GM19455 (cell line): ENCODE data around the gene ME3.

Experiments
- ATAC-seq: cut with Tn5 transposase; IDR thresholded peaks from one replicate; pipeline ENCODE4 v1.9.1; 2021; ENCODE audit not compliant: unreplicated experiment

ME3 gene

GRCh38 chr11:86497310-86497709, 175.1 kb downstream of the ME3 start:
- ATAC-seq: no peak

GRCh38 chr11:86495351-86495750, 177.1 kb downstream of the ME3 start:
- ATAC-seq: no peak

GRCh38 chr11:86492370-86493010, 179.9 kb downstream of the ME3 start:
- no peak for ATAC-seq

GRCh38 chr11:86491027-86491426, 181.4 kb downstream of the ME3 start:
- no peak for ATAC-seq

DNA sequence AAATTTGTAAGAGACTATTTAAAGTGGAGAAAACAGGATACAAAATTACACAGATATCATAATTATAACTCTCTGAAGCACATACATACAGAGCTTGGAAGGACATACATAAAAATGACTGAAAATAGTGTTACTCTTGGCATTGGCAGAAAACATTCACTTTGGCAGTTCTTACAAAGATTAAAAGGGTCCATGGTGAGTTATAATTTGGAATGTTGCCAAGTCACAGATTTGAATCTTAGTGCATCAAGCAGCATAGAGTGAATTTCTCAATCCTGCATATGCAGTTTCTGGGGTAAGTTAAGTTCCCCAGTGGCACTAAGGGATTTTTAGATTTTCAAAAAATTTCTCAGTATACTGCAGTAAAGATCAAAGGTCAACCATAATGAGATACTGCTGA, 181.8 kb downstream of the ME3 start:
- no peak for ATAC-seq

DNA sequence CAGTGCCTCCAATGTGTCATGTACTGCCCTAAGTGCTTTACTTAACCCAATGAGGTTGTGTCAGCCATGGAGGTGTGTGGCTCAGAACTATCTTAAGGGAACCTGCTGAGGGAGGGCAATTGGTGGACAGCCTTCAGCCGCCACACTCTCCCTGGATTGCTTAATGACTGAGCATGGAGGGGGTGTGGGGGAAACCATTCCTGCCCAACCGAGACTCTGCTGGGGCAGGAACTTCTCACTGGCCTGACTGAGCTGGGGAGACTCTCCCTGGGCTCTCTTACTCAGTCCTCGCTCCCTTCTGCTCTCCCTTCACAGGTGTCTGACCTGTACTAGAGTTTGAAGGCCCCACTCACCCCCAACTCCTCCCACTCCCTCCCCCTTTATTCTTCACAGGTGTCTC, 183.0 kb downstream of the ME3 start:
- ATAC-seq: no peak

DNA sequence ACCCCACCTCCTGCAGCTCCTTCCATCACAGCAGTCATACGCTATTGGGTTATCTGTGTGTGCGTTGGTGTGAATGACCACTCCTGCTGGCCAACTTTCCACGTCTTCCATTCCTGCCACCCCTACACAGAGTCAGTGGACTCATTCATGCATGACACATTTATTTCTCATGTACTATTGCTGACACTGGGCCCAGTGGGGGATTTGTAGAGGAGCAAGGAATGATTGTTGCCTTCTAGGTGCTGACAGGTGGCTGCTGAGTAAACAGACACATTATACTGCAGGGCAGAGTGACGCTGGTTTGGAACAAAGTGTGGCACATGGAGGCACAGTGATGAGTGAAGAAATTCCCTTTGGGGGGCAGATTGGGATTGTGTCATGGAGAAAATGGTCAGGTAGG, 183.9 kb downstream of the ME3 start:
- no peak for ATAC-seq

GRCh38 chr11:86487671-86488070, 184.7 kb downstream of the ME3 start:
- ATAC-seq: no peak

DNA sequence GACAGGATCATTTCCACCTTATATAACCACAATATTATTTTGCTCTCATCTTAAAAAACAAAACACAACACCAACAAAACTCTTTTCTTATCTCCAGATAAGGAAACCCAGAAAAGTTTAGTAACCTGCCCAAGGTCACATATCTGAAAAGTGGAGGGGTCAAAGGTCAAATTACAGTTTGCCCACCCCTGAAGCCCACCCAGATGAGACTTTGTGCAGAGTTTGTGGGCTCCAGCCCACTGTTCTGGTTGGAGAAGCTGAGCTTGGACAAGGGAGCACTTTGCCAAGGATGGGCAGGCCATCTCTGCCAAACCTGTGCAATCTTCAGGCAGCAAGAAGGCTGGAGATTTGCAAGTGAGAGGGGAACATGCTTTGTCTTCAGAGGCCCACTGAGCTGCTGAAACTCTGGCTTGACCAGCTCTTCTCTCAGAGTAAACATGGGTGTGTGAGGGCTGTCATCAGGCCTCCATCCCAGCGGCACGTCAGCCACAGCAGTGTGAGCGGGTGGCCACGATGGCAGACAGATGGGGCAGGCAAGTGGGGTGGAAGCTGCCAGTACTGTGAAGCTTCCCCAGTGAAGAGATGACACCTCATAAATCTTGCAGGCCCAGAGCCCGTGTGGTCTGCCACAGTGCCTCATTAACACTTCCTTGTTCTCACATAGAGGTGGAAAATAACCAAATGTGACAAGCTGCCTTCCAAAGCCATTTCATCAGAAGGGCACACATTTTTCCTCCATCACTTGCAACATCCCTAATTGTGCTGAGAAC, 186.0 kb downstream of the ME3 start:
- ATAC-seq: no peak

GRCh38 chr11:86484795-86485166, 187.6 kb downstream of the ME3 start:
- no peak for ATAC-seq

DNA sequence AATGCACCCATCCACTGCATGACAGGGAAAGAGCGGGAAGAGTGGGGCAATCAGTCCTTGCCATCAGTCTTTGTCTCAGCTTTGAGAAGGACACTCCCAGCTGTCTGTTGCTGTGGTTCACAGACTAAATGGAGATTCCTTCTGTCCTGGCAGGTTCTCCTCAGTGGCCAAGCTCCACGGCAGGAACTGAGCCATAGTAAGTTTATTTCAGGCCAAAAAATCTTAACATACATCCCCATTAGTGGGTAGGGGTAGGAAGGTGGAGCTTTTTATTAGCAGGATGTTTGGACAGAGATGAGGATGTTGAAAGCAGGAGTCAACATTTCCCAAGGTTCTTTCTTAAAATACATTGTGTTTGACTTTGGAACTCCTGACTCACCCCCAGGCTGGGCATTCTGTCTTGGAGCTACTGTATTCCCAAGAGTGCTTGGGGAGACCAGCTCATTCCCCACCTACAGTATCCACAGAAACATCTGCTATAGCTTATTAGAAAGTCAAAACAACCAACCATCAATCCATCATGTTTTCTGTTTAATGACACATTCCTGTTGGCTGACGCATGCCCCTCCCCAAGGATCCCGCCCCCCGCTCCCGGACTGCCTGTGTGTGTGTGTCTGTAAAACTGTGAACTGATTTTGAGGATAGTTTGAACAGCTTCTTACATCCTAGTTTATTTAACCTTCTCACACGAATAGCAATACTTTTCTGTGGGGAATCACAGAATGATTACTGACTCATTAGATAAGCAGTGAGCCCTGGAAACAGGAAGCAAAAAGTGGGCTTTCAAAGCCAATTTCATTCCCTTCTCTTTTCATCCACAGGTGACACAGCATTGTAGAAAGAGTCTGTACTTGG, 188.2 kb downstream of the ME3 start:
- no peak for ATAC-seq

GRCh38 chr11:86483610-86483939, 188.8 kb downstream of the ME3 start:
- no peak for ATAC-seq

GRCh38 chr11:86482692-86483091, 189.7 kb downstream of the ME3 start:
- no peak for ATAC-seq

GRCh38 chr11:86481399-86481798, 191.0 kb downstream of the ME3 start:
- no peak for ATAC-seq

DNA sequence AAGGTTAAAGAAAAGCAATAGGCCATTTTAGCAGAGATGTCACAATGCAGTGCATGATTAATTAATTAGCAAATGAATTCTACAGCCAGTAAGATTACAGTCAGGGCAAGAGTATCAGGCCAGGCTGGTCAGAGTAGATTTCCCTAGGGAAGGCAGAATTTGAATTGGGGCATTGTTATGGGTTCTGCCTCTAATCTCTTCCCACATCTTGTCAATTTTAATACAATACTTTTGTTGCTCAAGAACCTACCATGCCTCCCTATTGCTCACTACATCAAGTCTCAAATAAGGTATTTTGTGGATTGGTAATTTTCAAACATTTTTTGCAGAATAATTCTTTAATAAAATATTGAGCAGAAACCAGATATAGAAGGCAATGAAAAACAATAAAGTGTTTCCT, 194.1 kb downstream of the ME3 start:
- no peak for ATAC-seq

- ATAC-seq: no peak
Measured at GRCh38 chr11:86477495-86478155, 194.8 kb downstream of the ME3 start.

- ATAC-seq: no peak
Measured at GRCh38 chr11:86476109-86476861, 196.1 kb downstream of the ME3 start.

GRCh38 chr11:86475027-86475426, 197.4 kb downstream of the ME3 start:
- ATAC-seq: no peak

- no peak for ATAC-seq
Measured at GRCh38 chr11:86473991-86474833, 198.2 kb downstream of the ME3 start.
